Stimulated activated naive CD8-positive, alpha-beta T cell treated with anti-CD3 and anti-CD28 coated beads, Interleukin-15, amount 100 ng/mL, for 72 hours (primary cell): Measurements from ENCODE around the gene AURKB.

ENCODE experiments used
- ATAC-seq: fragments of 150-1000 bp; cut with Tn5 transposase; 2 replicates; pipeline ENCODE4 v1.10.0; 2021; ENCODE audit warnings: mild to moderate bottlenecking, moderate library complexity
- DNase-seq, 2 donors: peaks; one replicate each; pipeline ENCODE4 v3.0.0; 2021 to 2022
- H3K27ac Mint-ChIP-seq, 2 donors: one replicate each; pipeline ENCODE4 v1.8.0; 2022; ENCODE audit warnings: mild to moderate bottlenecking in 2 of 2, mixed read lengths in 2 of 2, moderate library complexity in 2 of 2
- H3K27me3 Mint-ChIP-seq: one replicate; pipeline ENCODE4 v1.8.0; 2022; ENCODE audit warnings: mixed read lengths
- H3K4me1 Mint-ChIP-seq: one replicate; pipeline ENCODE4 v1.8.0; 2022; ENCODE audit warnings: mild to moderate bottlenecking, mixed read lengths
- H3K4me3 Mint-ChIP-seq, 2 donors: one replicate each; pipeline ENCODE4 v1.8.0; 2022; ENCODE audit warnings: mild to moderate bottlenecking in 2 of 2, mixed read lengths in 2 of 2, moderate library complexity in 1 of 2
- H3K9me3 Mint-ChIP-seq, 2 donors: one replicate each; pipeline ENCODE4 v1.8.0; 2022; ENCODE audit warnings: mixed read lengths in 2 of 2

The AURKB gene

DNA sequence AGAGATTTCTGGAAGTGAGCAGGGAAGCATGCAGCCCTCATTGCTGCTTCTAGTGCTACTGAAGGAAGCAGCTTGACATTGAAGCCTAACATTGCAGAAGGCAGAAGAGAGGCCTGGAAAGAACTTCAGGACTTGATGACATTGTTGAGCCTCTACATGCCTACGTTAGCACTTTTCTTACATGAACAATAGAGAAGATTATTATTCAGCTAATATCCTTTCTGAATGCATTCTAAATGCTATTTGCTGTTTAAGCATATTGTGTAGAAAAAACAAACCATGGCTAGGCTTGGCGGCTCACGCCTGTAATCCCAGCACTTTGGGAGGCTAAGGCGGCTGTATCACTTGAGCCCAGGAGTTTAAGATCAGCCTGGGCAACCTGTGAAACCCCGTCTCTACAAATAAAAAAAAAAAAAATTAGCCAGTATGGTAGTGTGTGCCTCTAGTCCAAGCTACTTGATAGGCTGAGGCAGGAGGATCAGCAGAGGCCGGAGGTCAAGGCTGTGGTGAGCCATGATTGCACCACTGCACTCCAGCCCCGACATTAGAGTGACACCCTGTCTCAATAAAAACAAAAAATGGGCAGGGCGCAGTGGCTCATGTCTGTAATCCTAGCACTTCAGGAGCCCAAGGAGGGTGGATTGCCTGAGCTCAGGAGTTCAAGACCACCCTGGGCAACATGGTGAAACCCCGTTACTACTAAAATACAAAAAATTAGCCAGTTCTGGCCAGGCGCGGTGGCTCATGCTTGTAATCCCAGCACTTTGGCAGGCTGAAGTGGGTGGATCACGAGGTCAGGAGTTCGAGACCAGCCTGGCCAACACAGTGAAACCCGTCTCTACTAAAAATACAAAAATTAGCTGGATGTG lies 2.2 kb upstream of the AURKB start:
- DNase-seq, result no peak
- ATAC-seq, result no peak
- Mint-ChIP-seq H3K27ac (peak overlapping the region in 1 of 2 donors; percentile 48), H3K4me1 (peaks cover 38% of the 10 kb centered on the region), H3K4me3 (no peak overlapping the region), H3K27me3 (no peaks in the 10 kb centered on the region), H3K9me3 (no peaks in the 10 kb centered on the region)

GRCh38 chr17:8210761-8211458 lies 535 bp upstream of the AURKB start:
- ATAC-seq, result peak; percentile 60
- peak overlapping the region; percentile 94 to 100 for H3K27ac Mint-ChIP-seq
- no peak for DNase-seq
- H3K4me3 Mint-ChIP-seq, result peak overlapping the region; percentile 93 to 99
- no peaks in the 10 kb centered on the region for H3K27me3 Mint-ChIP-seq
- H3K9me3 Mint-ChIP-seq, result no peaks in the 10 kb centered on the region
- H3K4me1 Mint-ChIP-seq, result peaks cover 50% of the 10 kb centered on the region

DNA sequence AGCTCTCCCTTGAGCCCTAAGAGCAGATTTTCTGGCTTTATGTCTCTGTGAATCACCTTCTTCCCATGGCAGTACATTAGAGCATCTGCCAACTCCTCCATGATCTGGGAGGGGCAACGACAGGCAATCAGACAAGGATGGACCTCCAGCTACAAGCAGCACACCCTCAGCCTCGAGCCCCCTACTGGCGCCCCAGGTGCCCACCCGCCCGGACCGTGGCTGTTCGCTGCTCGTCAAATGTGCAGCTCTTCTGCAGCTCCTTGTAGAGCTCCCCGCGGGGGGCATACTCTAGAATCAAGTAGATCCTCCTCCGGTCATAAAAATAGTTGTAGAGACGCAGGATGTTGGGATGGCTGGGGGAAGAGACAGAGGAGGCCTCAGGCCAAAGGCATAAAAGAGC lies 3.8 kb downstream of the AURKB start:
- Mint-ChIP-seq H3K9me3 (no peaks in the 10 kb centered on the region), H3K4me3 (peak overlapping the region in 1 of 2 donors; percentile 34), H3K27me3 (no peaks in the 10 kb centered on the region), H3K4me1 (peaks cover 54% of the 10 kb centered on the region), H3K27ac (peak overlapping the region in 1 of 2 donors; percentile 55)
- DNase-seq (no peak), ATAC-seq (no peak)

- no peak for ATAC-seq
- DNase-seq, result no peak
- H3K9me3 Mint-ChIP-seq, result no peaks in the 10 kb centered on the region
- peaks cover 45% of the 10 kb centered on the region for H3K4me1 Mint-ChIP-seq
- no peak overlapping the region for H3K4me3 Mint-ChIP-seq
- no peak overlapping the region for H3K27ac Mint-ChIP-seq
- no peaks in the 10 kb centered on the region for H3K27me3 Mint-ChIP-seq
These were observed 5.4 kb downstream of the AURKB start for GRCh38 chr17:8204761-8205555.

DNA sequence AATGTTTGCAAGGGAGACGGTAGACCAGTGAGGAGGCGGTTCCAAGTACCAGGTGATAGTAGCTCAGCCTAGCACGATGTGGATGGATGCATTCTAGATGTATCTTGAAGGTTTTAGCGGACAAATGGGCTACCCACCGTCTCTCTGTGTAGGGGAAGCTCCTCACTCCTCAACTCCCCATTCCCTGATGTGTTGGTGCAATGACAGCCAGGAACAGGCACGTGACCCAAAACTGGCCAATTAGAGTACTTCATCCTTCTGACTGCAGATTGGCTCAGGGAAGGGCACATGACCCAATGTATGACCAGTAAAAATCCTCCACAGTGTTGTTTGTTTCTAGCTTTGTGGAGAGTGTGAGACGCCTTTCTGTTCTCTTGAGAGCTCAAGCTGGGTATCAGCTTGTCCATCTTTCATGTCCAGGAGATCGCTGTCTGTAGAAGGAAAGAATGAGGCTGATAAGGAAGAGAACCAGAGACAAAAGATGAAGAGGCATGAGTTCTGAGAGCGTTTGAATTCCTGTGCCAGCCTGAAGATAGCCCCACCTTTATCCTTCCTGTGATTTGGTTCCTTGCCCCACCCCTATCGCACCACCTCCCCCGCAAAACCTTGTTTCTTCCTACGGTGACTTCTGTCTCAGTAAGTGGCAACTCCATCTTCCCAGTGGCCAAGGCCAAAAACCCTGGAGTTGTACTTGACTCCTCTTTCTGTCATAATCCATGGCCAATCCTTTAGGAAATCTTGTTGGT lies 18.1 kb downstream of the AURKB start:
- no peaks in the 10 kb centered on the region for H3K27me3 Mint-ChIP-seq
- H3K4me3 Mint-ChIP-seq, result no peak overlapping the region
- peak; percentile 60 for ATAC-seq
- no peak overlapping the region for H3K27ac Mint-ChIP-seq
- peak; percentile 53 to 77 for DNase-seq
- H3K4me1 Mint-ChIP-seq, result peaks cover 13% of the 10 kb centered on the region
- no peaks in the 10 kb centered on the region for H3K9me3 Mint-ChIP-seq

DNA sequence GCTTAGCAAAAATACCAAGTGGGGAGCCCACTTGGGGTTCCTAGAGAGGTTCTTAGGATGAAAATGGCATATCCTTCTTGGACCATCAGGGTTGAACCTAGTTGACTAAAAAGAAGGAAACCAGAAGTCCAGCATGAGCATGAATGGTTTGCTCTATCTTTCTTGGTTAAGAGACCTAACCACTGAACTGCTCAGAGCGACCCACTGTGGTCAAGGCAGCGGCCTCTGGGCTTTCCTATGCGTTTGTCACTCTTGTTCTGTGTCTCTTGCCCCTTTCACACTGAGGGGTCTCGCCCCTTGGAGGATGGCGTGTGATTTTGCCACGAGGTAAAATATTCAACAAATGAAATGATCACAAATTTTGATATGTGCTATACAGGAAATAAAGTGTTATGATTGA lies 19.9 kb downstream of the AURKB start:
- Mint-ChIP-seq H3K27ac (no peak overlapping the region), H3K27me3 (no peaks in the 10 kb centered on the region), H3K4me3 (no peak overlapping the region), H3K4me1 (no peaks in the 10 kb centered on the region), H3K9me3 (no peaks in the 10 kb centered on the region)
- no peak for DNase-seq
- no peak for ATAC-seq

DNA sequence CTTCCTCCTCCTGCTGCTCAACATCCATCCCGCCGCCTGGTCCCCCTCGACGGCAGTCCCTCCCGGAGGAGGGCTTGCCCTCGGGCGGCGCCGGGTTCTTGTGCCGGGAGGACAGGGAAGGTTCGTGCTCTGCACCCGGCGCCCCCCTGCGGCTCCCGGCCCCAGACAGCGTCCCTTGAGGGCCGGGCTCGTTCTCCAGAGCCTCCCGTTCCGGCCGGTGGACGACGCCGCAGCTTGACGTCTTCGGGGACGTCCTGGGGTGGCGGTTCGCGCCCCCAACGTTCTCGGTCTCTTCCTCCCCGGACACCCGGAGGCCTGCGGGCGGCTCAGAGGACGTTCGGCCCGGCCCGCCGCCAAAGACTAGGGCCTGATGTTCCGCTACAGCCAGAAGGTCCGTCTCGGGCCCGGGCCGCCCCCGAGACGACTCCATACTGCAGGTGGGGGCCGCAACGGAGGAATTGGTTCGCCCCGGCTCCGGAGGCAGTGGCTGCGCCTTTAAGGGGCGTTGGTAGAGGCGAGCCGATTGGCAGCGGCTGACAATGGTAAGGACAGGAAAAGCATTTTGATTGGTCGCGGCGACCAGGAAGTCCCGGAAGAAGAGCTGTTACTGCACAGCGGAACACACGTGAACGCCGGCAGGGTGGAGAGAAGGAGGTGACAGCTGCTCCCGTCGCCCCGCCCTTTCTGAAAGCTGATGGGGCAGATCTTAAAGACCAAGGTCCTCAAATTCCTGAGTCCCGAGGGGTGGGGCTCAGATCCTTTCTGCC lies 20.5 kb downstream of the AURKB start, which contains the start of gene BORCS6:
TSS of gene BORCS6 (minus strand) at position 470 of the 767 bp plus-strand sequence. CDS start at position 430, 40 bp downstream.
- H3K4me3 Mint-ChIP-seq, result no peak within 1 kb of the TSS
- DNase-seq (peak; percentile 93 to 97), ATAC-seq (peak; percentile 73)
- peak within 1 kb of the TSS; percentile 93 to 98 for H3K27ac Mint-ChIP-seq
- no peaks in the 10 kb centered on the region for H3K4me1 Mint-ChIP-seq
- H3K27me3 Mint-ChIP-seq, result no peaks in the 10 kb centered on the region
- no peaks in the 10 kb centered on the region for H3K9me3 Mint-ChIP-seq

DNA sequence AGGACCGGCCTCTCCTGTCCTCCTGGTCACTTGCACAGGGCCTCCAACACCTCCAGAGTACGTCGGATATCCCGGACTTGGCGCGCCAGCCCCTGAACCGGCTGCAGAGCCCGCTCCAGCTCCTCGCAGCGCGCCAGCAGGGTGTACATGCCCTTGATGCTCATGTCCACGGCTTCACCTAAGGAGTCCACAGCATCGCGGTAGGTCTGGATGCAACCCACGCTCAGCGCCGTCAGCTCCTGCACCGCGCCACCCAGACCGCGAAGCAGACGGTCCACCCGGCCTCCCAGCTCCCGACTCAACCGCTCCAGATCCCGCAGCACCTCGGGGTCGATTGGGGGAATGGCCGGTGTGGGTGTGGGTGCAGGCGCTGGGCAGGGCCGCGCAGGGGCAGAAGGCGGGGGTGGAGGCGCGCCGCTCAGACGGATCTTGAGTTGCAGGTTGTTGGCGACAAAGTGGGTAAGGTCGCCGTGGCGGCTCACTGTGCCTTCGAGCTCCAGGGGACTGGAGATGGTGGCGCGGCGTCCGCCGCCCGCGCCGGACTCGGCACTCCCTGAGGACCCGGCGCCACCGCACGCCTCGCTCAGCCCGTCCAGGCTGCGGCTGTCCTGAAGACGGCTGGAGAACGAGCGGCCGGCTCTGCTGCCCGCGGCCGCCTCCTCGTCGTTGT lies 21.2 kb downstream of the AURKB start:
- peak; percentile 51 to 67 for DNase-seq
- no peaks in the 10 kb centered on the region for H3K9me3 Mint-ChIP-seq
- H3K4me3 Mint-ChIP-seq, result no peak overlapping the region
- no peaks in the 10 kb centered on the region for H3K27me3 Mint-ChIP-seq
- peak overlapping the region; percentile 59 to 98 for H3K27ac Mint-ChIP-seq
- ATAC-seq, result no peak
- H3K4me1 Mint-ChIP-seq, result no peaks in the 10 kb centered on the region

DNA sequence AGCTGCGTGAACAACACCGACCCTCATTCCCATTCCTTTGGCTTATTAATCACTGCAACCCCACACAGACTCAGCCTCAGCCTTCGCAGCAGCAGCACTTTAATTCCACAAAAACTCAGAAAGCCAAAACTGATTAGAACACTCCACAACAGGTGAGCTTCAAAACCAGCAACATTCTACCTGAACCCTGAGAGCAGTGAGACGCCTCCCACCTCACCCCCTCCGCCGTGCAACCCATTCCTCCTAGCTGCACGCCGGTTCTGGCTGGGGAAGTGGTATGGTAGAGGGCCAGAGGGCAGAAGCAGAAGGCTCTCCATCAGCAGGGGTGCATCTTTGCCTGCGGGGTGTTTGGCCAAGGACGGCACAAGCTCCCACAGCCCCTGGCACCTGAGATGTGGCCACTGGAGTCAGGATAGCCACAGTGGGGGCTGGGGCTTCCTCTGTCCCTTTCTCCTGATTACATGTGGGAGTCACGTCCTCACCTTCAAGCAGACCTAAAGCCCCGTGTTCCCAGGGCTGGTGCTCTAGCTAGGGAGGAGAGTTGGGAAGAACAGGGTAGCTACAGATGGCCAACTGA lies 22.0 kb downstream of the AURKB start:
- Mint-ChIP-seq H3K9me3 (no peaks in the 10 kb centered on the region), H3K4me3 (no peak overlapping the region), H3K27ac (no peak overlapping the region), H3K4me1 (peaks cover 6% of the 10 kb centered on the region), H3K27me3 (no peaks in the 10 kb centered on the region)
- ATAC-seq, result no peak
- DNase-seq, result peak; percentile 25 to 36

DNA sequence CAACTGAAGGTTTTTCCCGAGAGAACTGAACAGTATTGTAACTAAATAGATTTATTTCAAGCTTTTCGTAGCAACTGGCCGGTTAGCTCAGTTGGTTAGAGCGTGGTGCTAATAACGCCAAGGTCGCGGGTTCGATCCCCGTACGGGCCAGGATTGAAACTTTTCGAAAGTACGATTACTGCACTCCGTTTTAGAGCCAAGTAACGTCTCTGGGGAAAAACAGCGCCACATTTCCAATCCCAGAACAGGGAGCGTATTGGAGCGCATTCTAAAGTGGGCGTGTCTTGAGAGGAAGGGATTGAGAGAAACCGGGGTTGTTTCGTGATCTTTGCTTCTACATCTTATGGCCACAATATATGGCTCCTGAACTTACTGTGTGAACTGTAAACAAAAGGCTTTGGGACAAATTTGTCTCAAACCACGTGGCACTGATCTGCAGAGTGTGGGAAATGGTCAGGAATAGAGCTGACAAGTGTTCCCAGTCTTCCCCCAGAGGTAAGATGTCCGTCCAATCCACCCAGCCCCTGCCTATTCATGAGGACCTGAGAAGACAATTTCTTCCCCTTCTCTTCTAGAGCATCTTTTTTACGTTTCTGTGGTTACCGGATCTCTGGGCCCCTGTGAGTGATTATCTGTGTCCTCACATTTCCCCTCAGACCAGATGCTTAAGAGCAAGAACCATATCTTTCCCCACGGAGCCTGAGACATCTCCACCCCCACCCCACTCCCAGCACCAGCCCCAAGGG lies 22.7 kb downstream of the AURKB start:
- DNase-seq (peak; percentile 91 to 92), ATAC-seq (peak; percentile 45)
- no peaks in the 10 kb centered on the region for H3K9me3 Mint-ChIP-seq
- no peak overlapping the region for H3K27ac Mint-ChIP-seq
- H3K27me3 Mint-ChIP-seq, result no peaks in the 10 kb centered on the region
- H3K4me1 Mint-ChIP-seq, result peaks cover 6% of the 10 kb centered on the region
- H3K4me3 Mint-ChIP-seq, result no peak overlapping the region

- H3K27ac Mint-ChIP-seq, result no peak overlapping the region
- peaks cover 8% of the 10 kb centered on the region for H3K4me1 Mint-ChIP-seq
- H3K27me3 Mint-ChIP-seq, result no peaks in the 10 kb centered on the region
- DNase-seq (peak; percentile 95 to 96), ATAC-seq (peak; percentile 57)
- H3K4me3 Mint-ChIP-seq, result no peak overlapping the region
- H3K9me3 Mint-ChIP-seq, result no peaks in the 10 kb centered on the region
These were observed 23.4 kb downstream of the AURKB start for GRCh38 chr17:8186787-8187516.

DNA sequence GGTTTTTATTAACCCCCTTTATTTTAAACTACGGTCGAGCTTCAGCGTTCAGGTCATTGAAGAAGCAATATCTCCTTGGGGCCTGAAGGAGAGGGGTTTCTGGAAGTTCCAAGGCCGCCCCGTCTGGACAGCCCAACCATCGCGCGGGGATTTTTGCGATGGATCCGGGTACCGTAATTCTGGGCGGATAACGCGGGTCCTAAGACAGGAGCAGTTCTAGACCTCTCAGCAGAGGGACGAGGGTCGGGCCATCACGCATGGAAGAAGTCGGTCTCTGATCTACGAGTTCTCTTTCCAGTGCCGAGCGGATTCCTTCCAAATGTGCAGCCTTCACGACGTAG lies 24.0 kb downstream of the AURKB start:
- DNase-seq (no peak), ATAC-seq (peak; percentile 9)
- H3K4me1 Mint-ChIP-seq, result peaks cover 14% of the 10 kb centered on the region
- H3K9me3 Mint-ChIP-seq, result no peaks in the 10 kb centered on the region
- no peak overlapping the region for H3K27ac Mint-ChIP-seq
- H3K27me3 Mint-ChIP-seq, result no peaks in the 10 kb centered on the region
- no peak overlapping the region for H3K4me3 Mint-ChIP-seq
